Measurements from ENCODE around the gene GPANK1.

GPANK1 gene

GRCh38 chr6:31634131-31634530 is 30.7 kb downstream of the GPANK1 start:
- H3K36me3 ChIP-seq: peaks cover 76 to 100% (median 96%) of the 10 kb centered on the region in 3 donors
- H3K4me3 ChIP-seq: no peak overlapping the region
- peaks cover 0 to 3% (median 0%) of the 10 kb centered on the region in 4 donors for H3K4me1 ChIP-seq
- intact Hi-C loops (cut with DNase I; ENCODE audit: low total_unique reads): no loop called here
- no peaks in the 10 kb centered on the region for H3K9me3 ChIP-seq
- no peak for DNase-seq
- H3K27me3 ChIP-seq: no peaks in the 10 kb centered on the region
- H3K27ac ChIP-seq: no peak overlapping the region
- TF ChIP-seq, protein P1, sequence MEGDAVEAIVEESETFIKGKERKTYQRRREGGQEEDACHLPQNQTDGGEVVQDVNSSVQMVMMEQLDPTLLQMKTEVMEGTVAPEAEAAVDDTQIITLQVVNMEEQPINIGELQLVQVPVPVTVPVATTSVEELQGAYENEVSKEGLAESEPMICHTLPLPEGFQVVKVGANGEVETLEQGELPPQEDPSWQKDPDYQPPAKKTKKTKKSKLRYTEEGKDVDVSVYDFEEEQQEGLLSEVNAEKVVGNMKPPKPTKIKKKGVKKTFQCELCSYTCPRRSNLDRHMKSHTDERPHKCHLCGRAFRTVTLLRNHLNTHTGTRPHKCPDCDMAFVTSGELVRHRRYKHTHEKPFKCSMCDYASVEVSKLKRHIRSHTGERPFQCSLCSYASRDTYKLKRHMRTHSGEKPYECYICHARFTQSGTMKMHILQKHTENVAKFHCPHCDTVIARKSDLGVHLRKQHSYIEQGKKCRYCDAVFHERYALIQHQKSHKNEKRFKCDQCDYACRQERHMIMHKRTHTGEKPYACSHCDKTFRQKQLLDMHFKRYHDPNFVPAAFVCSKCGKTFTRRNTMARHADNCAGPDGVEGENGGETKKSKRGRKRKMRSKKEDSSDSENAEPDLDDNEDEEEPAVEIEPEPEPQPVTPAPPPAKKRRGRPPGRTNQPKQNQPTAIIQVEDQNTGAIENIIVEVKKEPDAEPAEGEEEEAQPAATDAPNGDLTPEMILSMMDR (IDR thresholded peaks at IDR 0.05): no peak

DNA sequence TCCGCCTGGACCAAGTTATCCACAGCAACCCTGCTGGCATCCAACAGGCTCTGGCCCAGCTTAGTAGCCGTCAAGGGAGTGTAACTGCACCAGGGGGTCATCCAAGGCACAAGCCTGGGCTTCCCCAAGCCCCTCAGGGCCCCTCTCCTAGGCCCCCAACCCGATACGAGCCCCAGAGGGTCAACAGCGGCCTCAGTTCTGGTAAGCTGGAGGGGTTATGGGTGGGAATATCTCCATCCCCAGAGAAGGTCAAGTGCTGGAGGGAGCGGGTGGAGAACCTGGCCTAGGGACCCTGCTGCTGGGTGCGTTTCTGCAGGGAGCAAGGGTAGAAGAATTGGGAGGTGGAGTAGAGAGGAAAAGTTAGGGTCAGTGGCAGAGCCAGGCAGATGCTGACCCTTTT is 31.4 kb downstream of the GPANK1 start:
- Histone ChIP-seq H3K4me3 (no peak overlapping the region), H3K9me3 (no peaks in the 10 kb centered on the region), H3K4me1 (peaks cover 0 to 3% (median 0%) of the 10 kb centered on the region in 4 donors), H3K27me3 (no peaks in the 10 kb centered on the region), H3K27ac (no peak overlapping the region), H3K36me3 (peaks cover 83 to 100% (median 97%) of the 10 kb centered on the region in 3 donors)
- TF ChIP-seq, protein P1 (IDR thresholded peaks at IDR 0.05): no peak
- DNase-seq: no peak
- intact Hi-C loops (cut with DNase I; ENCODE audit: low total_unique reads): no loop called here

DNA sequence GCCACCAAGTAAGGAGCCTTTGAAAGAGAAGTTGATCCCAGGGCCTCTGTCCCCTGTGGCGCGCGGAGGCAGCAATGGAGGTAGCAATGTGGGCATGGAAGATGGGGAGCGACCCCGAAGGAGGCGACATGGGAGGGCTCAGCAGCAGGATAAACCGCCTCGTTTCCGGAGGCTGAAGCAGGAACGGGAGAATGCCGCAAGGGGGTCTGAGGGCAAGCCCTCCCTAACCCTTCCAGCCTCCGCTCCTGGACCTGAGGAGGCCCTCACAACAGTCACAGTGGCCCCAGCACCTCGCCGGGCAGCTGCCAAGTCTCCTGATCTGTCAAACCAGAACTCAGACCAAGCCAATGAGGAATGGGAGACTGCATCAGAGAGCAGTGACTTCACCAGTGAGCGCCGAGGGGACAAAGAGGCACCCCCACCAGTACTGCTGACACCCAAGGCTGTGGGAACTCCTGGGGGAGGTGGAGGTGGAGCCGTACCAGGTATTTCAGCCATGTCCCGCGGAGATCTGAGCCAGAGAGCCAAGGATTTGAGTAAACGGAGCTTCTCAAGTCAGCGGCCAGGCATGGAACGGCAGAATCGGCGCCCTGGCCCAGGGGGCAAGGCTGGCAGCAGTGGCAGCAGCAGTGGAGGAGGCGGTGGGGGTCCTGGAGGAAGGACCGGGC is 32.4 kb downstream of the GPANK1 start:
- intact Hi-C loops (cut with DNase I; ENCODE audit: low total_unique reads): no loop called here
- TF ChIP-seq, protein P1 (IDR thresholded peaks at IDR 0.05): no peak
- Histone ChIP-seq H3K27me3 (no peaks in the 10 kb centered on the region), H3K9me3 (no peaks in the 10 kb centered on the region), H3K27ac (no peak overlapping the region), H3K4me3 (no peak overlapping the region), H3K36me3 (peaks cover 84 to 100% (median 98%) of the 10 kb centered on the region in 3 donors), H3K4me1 (peaks cover 0 to 3% (median 0%) of the 10 kb centered on the region in 4 donors)
- DNase-seq: no peak

GRCh38 chr6:31631681-31632278 is 33.0 kb downstream of the GPANK1 start:
- Histone ChIP-seq H3K4me3 (no peak overlapping the region), H3K27ac (no peak overlapping the region), H3K4me1 (peaks cover 0 to 3% (median 0%) of the 10 kb centered on the region in 4 donors), H3K27me3 (no peaks in the 10 kb centered on the region), H3K36me3 (peaks cover 84 to 100% (median 98%) of the 10 kb centered on the region in 3 donors), H3K9me3 (no peaks in the 10 kb centered on the region)
- DNase-seq: no peak
- intact Hi-C loops (cut with DNase I; ENCODE audit: low total_unique reads): no loop called here
- TF ChIP-seq, protein P1 (IDR thresholded peaks at IDR 0.05): no peak

DNA sequence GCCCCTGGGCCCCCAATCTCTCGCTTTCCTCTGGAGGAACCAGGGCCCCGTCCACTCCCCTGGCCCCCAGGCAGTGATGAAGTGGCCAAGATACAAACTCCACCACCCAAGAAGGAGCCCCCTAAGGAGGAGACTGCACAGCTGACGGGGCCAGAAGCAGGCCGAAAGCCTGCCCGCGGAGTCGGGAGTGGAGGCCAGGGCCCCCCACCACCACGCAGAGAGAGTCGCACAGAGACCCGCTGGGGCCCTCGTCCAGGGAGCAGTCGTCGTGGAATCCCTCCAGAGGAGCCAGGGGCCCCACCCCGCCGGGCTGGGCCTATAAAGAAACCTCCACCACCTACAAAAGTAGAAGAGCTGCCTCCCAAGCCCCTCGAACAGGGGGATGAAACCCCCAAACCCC is 33.6 kb downstream of the GPANK1 start:
- intact Hi-C loops (cut with DNase I; ENCODE audit: low total_unique reads): no loop called here
- TF ChIP-seq, protein P1 (IDR thresholded peaks at IDR 0.05): no peak

More for the DNA sequence above, 33.6 kb downstream of the GPANK1 start:
- Histone ChIP-seq H3K4me3 (no peak overlapping the region), H3K27ac (no peak overlapping the region), H3K27me3 (no peaks in the 10 kb centered on the region), H3K36me3 (peaks cover 84 to 100% (median 98%) of the 10 kb centered on the region in 3 donors), H3K9me3 (no peaks in the 10 kb centered on the region), H3K4me1 (peaks cover 0 to 3% (median 0%) of the 10 kb centered on the region in 4 donors)
- no peak for DNase-seq

Data from tibial artery (tissue), 4 donors.